Measurements from ENCODE around the gene SORD. TPM values are rescaled to one million over a fixed set of nuclear protein-coding genes. Genes with fewer than 3 reads are reported as not detected.

SORD gene
- total RNA-seq, 1 donor = 17.7 TPM

- no peak overlapping the region for H3K4me3 ChIP-seq (ENCODE audit: low read depth, low read length)
- TF ChIP-seq, protein P1, sequence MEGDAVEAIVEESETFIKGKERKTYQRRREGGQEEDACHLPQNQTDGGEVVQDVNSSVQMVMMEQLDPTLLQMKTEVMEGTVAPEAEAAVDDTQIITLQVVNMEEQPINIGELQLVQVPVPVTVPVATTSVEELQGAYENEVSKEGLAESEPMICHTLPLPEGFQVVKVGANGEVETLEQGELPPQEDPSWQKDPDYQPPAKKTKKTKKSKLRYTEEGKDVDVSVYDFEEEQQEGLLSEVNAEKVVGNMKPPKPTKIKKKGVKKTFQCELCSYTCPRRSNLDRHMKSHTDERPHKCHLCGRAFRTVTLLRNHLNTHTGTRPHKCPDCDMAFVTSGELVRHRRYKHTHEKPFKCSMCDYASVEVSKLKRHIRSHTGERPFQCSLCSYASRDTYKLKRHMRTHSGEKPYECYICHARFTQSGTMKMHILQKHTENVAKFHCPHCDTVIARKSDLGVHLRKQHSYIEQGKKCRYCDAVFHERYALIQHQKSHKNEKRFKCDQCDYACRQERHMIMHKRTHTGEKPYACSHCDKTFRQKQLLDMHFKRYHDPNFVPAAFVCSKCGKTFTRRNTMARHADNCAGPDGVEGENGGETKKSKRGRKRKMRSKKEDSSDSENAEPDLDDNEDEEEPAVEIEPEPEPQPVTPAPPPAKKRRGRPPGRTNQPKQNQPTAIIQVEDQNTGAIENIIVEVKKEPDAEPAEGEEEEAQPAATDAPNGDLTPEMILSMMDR (IDR thresholded peaks at IDR 0.05; ENCODE audit: insufficient read depth, low read depth, low read length) = peak; percentile 100
- peak; percentile 89 for DNase-seq (ENCODE audit: low read depth)
These were observed 95.2 kb downstream of the SORD start for GRCh38 chr15:45118131-45118588.

GRCh38 chr15:45118996-45119395, 96.0 kb downstream of the SORD start:
- TF ChIP-seq, protein P1 (IDR thresholded peaks at IDR 0.05; ENCODE audit: insufficient read depth, low read depth, low read length) = no peak
- H3K4me3 ChIP-seq (ENCODE audit: low read depth, low read length) = no peak overlapping the region
- DNase-seq (ENCODE audit: low read depth) = no peak

- DNase-seq (ENCODE audit: low read depth) = no peak
- H3K4me3 ChIP-seq (ENCODE audit: low read depth, low read length) = no peak overlapping the region
- TF ChIP-seq, protein P1 (IDR thresholded peaks at IDR 0.05; ENCODE audit: insufficient read depth, low read depth, low read length) = no peak
These were observed 97.3 kb downstream of the SORD start for GRCh38 chr15:45120081-45120972.

DNA sequence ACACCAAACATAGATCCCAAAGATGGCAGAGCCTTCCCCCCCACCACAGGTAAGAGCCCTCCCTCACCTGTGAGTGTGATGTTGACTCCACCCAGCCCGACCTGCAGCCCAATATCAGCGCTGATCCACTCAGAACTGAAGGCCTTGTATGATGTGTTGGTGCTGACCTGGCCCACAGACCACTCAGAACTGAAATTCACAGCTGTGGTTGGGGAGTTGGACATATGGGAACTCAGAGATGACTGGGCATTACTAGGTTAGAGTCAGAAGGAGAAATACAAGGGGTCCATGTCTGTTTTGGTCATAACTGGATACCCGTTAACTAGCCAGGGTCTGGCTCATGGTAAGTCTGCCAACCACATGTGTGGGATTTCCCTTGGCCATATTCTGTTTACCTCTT, 98.0 kb downstream of the SORD start:
- DNase-seq (ENCODE audit: low read depth) = no peak
- H3K4me3 ChIP-seq (ENCODE audit: low read depth, low read length) = no peak overlapping the region
- TF ChIP-seq, protein P1 (IDR thresholded peaks at IDR 0.05; ENCODE audit: insufficient read depth, low read depth, low read length) = no peak

DNA sequence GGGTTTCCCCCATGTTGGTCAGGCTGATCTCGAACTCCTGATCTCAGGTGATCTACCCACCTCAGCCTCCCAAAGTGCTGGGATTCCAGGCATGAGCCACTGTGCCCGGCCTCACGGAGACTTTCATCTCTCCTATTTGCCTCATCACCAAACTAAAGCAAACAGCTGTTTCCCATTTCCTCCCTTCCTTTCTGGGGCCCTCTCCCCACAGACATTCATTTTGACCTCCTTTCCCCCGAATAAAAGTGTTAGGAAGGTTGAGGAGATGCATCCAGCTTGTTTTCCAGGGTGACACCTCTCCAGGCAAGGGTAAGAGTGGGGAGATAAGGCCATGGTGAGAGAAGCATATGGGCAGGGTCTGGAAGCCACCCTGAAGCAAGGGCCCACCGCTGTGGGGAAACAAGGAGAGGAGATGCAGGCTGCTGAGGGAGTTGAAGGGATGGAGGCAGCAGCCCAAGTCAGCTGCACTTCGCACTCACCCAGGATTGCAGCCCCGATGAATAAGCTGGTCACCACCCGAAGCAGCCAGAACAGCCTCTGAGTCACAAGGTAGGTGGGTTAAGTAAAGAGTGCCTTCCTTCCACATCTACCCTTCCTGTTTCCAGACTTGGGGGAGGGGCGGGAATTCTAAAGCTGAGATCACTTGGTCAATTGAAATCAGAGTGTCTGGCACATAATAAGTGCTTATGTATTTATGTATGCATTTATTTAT, 98.9 kb downstream of the SORD start:
- DNase-seq (ENCODE audit: low read depth) = peak; percentile 36
- TF ChIP-seq, protein P1 (IDR thresholded peaks at IDR 0.05; ENCODE audit: insufficient read depth, low read depth, low read length) = no peak
- H3K4me3 ChIP-seq (ENCODE audit: low read depth, low read length) = no peak overlapping the region

- DNase-seq (ENCODE audit: low read depth) = no peak
- H3K4me3 ChIP-seq (ENCODE audit: low read depth, low read length) = no peak overlapping the region
- TF ChIP-seq, protein P1 (IDR thresholded peaks at IDR 0.05; ENCODE audit: insufficient read depth, low read depth, low read length) = no peak
These were observed 99.7 kb downstream of the SORD start for GRCh38 chr15:45122719-45123118.
